HG03460 (cell line): ENCODE data around the gene IGSF23.
"Not testable (repeated sequence)": the region's sequence is repeated elsewhere in the genome, so short reads cannot be mapped to it uniquely, and the experiment has no call there.

ENCODE experiments used
- ATAC-seq: cut with Tn5 transposase; IDR thresholded peaks from one replicate; pipeline ENCODE4 v1.9.1; 2021; ENCODE audit not compliant: unreplicated experiment

IGSF23 gene

GRCh38 chr19:44587963-44588770, 25.2 kb upstream of the IGSF23 start:
- no peak for ATAC-seq

- no peak for ATAC-seq
Measured at GRCh38 chr19:44588771-44589112, 24.6 kb upstream of the IGSF23 start.

- no peak for ATAC-seq
Measured at GRCh38 chr19:44590245-44591059, 22.9 kb upstream of the IGSF23 start.

GRCh38 chr19:44591340-44591993, 21.9 kb upstream of the IGSF23 start:
- ATAC-seq, result not testable (repeated sequence)

GRCh38 chr19:44592451-44592890, 20.9 kb upstream of the IGSF23 start:
- no peak for ATAC-seq

- no peak for ATAC-seq
Measured at GRCh38 chr19:44593294-44593693, 20.1 kb upstream of the IGSF23 start.

GRCh38 chr19:44593866-44594266, 19.5 kb upstream of the IGSF23 start:
- not testable (repeated sequence) for ATAC-seq

GRCh38 chr19:44596428-44597130, 16.8 kb upstream of the IGSF23 start:
- no peak for ATAC-seq

GRCh38 chr19:44597131-44597491, 16.3 kb upstream of the IGSF23 start:
- no peak for ATAC-seq

- no peak for ATAC-seq
Measured at GRCh38 chr19:44598355-44598754, 15.0 kb upstream of the IGSF23 start.

GRCh38 chr19:44598880-44599279, 14.5 kb upstream of the IGSF23 start:
- ATAC-seq, result no peak

- ATAC-seq, result no peak
Measured at GRCh38 chr19:44600466-44600865, 12.9 kb upstream of the IGSF23 start.

- ATAC-seq, result no peak
Measured at GRCh38 chr19:44602081-44602480, 11.3 kb upstream of the IGSF23 start.

GRCh38 chr19:44603201-44603945, 10.0 kb upstream of the IGSF23 start:
- no peak for ATAC-seq

GRCh38 chr19:44604241-44604640, 9.1 kb upstream of the IGSF23 start:
- ATAC-seq, result no peak

GRCh38 chr19:44605547-44605946, 7.8 kb upstream of the IGSF23 start:
- ATAC-seq, result no peak

GRCh38 chr19:44607049-44607448, 6.3 kb upstream of the IGSF23 start:
- no peak for ATAC-seq

GRCh38 chr19:44607917-44608316, 5.4 kb upstream of the IGSF23 start:
- no peak for ATAC-seq

- no peak for ATAC-seq
Measured at GRCh38 chr19:44608391-44608821, 5.0 kb upstream of the IGSF23 start.

GRCh38 chr19:44609219-44609618, 4.1 kb upstream of the IGSF23 start:
- no peak for ATAC-seq
